Measurements from ENCODE around the gene MAGOHB. TPM values are rescaled to one million over a fixed set of nuclear protein-coding genes. Genes with fewer than 3 reads are reported as not detected.

The MAGOHB gene
- total and polyA plus RNA-seq, 2 of the 13 experiments (the other 11 are each of a cell fraction or from before 2014, with no cell fraction given): 7.0 to 49.8 TPM

DNA sequence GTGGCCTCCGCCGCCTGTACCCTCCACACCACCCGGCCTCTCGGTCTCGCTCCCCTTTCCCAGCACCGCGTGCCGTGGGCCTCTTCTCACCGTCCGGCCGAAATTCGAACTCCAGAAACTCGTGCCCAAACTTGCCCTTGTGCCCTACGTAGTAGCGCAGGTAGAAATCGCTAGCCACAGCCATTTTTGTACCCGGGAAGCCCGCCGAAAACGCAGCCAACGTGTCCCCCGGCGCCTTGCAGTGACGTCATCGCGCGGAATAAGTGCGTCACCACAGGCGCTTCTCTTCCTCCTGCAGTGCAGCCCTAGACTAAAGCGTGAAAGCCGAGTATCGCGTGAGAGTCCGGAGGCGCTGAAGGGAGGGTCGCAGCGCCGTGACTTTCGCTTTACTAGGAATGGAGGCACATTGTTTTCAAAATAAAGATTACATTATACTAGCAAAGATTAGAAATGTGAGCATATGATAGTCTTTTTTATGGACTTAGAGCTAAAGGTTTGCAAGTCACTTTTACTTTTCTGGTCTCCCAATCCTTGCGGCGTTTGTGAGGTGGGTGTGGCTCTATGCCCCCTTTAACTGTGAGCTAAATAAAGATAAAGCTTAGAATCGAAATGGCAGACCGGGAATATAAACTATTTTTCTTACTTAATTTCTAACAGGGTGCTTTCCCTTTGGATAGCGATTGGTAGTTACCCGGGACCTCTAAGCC lies at the start of gene MAGOHB (continued):
- TF ChIP-seq CREB1 (IDR thresholded peaks at IDR 0.05) (peak; percentile 100), CREB1 (CRISPR knock-in tag; IDR thresholded peaks at IDR 0.05) (peak; percentile 100), HNRNPH1 (optimal IDR thresholded peaks at IDR 0.05; ENCODE audit: low read depth, low read length) (no peak), SIX4 (CRISPR knock-in tag; IDR thresholded peaks at IDR 0.05) (peak; percentile 46; the same call in 1 of the 2 replicates), CENPT (CRISPR knock-in tag; IDR thresholded peaks at IDR 0.05; ENCODE audit: low read depth) (no peak), ETV5 (CRISPR knock-in tag; IDR thresholded peaks at IDR 0.05; ENCODE audit: borderline replicate concordance) (peak; percentile 45; the same call in 1 of the 2 replicates), ZNF569 (CRISPR knock-in tag; IDR thresholded peaks at IDR 0.05; ENCODE audit: borderline replicate concordance) (no peak), MBNL3 (CRISPR knock-in tag; conservative IDR thresholded peaks at IDR 0.05) (no peak), MIXL1 (CRISPR knock-in tag; IDR thresholded peaks at IDR 0.05) (peak; percentile 71; the same call in 1 of the 2 replicates), SOX13 (IDR thresholded peaks at IDR 0.05) (no peak), SOX13 (CRISPR knock-in tag; conservative IDR thresholded peaks at IDR 0.05 in 1 of 2, IDR thresholded peaks at IDR 0.05 in 1 of 2) (peak in 1 of 2 experiments; percentile 56; a peak in 1 of 4 replicates), POGZ (CRISPR knock-in tag; IDR thresholded peaks at IDR 0.05) (peak; percentile 99), TCF7L2 (IDR thresholded peaks at IDR 0.05; ENCODE audit: low read depth, low read length) (no peak), KLF12 (CRISPR knock-in tag; IDR thresholded peaks at IDR 0.05; ENCODE audit: borderline replicate concordance) (no peak), NCOA2 (CRISPR knock-in tag; IDR thresholded peaks at IDR 0.05) (peak; percentile 51; the same call in 1 of the 2 replicates), ZFP36 (IDR thresholded peaks at IDR 0.05; ENCODE audit: borderline replicate concordance, low read depth, low read length, partially characterized antibody) (no peak), NFKB2 (CRISPR knock-in tag; IDR thresholded peaks at IDR 0.05; ENCODE audit: borderline replicate concordance) (peak; percentile 89; the same call in 1 of the 2 replicates), SIN3B (IDR thresholded peaks at IDR 0.05; ENCODE audit: low read length) (peak; percentile 94), AHR (CRISPR knock-in tag; IDR thresholded peaks at IDR 0.05) (no peak), ZNF746 (CRISPR knock-in tag; IDR thresholded peaks at IDR 0.05) (peak; percentile 48; the same call in 1 of the 2 replicates)
- TF ChIP-seq, protein P1, sequence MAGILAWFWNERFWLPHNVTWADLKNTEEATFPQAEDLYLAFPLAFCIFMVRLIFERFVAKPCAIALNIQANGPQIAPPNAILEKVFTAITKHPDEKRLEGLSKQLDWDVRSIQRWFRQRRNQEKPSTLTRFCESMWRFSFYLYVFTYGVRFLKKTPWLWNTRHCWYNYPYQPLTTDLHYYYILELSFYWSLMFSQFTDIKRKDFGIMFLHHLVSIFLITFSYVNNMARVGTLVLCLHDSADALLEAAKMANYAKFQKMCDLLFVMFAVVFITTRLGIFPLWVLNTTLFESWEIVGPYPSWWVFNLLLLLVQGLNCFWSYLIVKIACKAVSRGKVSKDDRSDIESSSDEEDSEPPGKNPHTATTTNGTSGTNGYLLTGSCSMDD (CRISPR knock-in tag; IDR thresholded peaks at IDR 0.05): no peak
- TF ChIP-seq, protein P2, sequence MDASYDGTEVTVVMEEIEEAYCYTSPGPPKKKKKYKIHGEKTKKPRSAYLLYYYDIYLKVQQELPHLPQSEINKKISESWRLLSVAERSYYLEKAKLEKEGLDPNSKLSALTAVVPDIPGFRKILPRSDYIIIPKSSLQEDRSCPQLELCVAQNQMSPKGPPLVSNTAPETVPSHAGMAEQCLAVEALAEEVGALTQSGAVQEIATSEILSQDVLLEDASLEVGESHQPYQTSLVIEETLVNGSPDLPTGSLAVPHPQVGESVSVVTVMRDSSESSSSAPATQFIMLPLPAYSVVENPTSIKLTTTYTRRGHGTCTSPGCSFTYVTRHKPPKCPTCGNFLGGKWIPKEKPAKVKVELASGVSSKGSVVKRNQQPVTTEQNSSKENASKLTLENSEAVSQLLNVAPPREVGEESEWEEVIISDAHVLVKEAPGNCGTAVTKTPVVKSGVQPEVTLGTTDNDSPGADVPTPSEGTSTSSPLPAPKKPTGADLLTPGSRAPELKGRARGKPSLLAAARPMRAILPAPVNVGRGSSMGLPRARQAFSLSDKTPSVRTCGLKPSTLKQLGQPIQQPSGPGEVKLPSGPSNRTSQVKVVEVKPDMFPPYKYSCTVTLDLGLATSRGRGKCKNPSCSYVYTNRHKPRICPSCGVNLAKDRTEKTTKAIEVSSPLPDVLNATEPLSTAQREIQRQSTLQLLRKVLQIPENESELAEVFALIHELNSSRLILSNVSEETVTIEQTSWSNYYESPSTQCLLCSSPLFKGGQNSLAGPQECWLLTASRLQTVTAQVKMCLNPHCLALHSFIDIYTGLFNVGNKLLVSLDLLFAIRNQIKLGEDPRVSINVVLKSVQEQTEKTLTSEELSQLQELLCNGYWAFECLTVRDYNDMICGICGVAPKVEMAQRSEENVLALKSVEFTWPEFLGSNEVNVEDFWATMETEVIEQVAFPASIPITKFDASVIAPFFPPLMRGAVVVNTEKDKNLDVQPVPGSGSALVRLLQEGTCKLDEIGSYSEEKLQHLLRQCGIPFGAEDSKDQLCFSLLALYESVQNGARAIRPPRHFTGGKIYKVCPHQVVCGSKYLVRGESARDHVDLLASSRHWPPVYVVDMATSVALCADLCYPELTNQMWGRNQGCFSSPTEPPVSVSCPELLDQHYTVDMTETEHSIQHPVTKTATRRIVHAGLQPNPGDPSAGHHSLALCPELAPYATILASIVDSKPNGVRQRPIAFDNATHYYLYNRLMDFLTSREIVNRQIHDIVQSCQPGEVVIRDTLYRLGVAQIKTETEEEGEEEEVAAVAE (CRISPR knock-in tag; IDR thresholded peaks at IDR 0.05; ENCODE audit: borderline replicate concordance): peak; percentile 77; the same call in 1 of the 2 replicates
- TF ChIP-seq, protein P3, sequence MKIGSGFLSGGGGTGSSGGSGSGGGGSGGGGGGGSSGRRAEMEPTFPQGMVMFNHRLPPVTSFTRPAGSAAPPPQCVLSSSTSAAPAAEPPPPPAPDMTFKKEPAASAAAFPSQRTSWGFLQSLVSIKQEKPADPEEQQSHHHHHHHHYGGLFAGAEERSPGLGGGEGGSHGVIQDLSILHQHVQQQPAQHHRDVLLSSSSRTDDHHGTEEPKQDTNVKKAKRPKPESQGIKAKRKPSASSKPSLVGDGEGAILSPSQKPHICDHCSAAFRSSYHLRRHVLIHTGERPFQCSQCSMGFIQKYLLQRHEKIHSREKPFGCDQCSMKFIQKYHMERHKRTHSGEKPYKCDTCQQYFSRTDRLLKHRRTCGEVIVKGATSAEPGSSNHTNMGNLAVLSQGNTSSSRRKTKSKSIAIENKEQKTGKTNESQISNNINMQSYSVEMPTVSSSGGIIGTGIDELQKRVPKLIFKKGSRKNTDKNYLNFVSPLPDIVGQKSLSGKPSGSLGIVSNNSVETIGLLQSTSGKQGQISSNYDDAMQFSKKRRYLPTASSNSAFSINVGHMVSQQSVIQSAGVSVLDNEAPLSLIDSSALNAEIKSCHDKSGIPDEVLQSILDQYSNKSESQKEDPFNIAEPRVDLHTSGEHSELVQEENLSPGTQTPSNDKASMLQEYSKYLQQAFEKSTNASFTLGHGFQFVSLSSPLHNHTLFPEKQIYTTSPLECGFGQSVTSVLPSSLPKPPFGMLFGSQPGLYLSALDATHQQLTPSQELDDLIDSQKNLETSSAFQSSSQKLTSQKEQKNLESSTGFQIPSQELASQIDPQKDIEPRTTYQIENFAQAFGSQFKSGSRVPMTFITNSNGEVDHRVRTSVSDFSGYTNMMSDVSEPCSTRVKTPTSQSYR (CRISPR knock-in tag; IDR thresholded peaks at IDR 0.05; ENCODE audit: borderline replicate concordance): no peak

Data from HepG2 (cell line).